PC-3 (cell line): ENCODE measurements around the gene SULF2.

Source experiments
- CTCF ChIP-seq: fragments of 300-600 bp; sonication (generic); conservative IDR thresholded peaks from 2 replicates; pipeline ENCODE4 v1.5.1; 2017; ENCODE audit warnings: antibody characterized with exemption, low read depth, mild to moderate bottlenecking, low read length
- EZH2 ChIP-seq: fragments of 300-600 bp; sonication (generic); IDR thresholded peaks from one replicate; pipeline ENCODE4 v1.6.1; 2017; ENCODE audit warnings: antibody characterized with exemption, mild to moderate bottlenecking, low read length; ENCODE audit not compliant: unreplicated experiment

- no peak for TF ChIP-seq CTCF
- TF ChIP-seq EZH2: no peak
Measured at GRCh38 chr20:47652794-47653193, 132.5 kb downstream of the SULF2 start.
